Neural cell (in vitro differentiated cells): ENCODE data around the gene ECE1.

ENCODE experiments used
- EZH2 ChIP-seq: fragments of 200-600, 300-800 bp; shearing (Covaris generic), sonication (generic); IDR thresholded peaks from 2 replicates; pipeline ENCODE4 v1.6.1; 2014; ENCODE audit warnings: antibody characterized with exemption, low read length, borderline replicate concordance, mild to moderate bottlenecking; ENCODE audit not compliant: insufficient read depth, poor library complexity, severe bottlenecking
- SMC3 ChIP-seq: fragments of 450-650 bp; conservative IDR thresholded peaks from 2 replicates; pipeline ENCODE4 v1.6.1; 2014; ENCODE audit warnings: antibody characterized with exemption, mild to moderate bottlenecking, moderate library complexity; ENCODE audit not compliant: poor library complexity

- TF ChIP-seq EZH2 = no peak
- TF ChIP-seq SMC3 = no peak
These were observed 29.7 kb downstream of the ECE1 start for GRCh38 chr1:21260405-21261125.
